Endothelial cell (in vitro differentiated cells): ENCODE measurements around the gene DOCK1. TPM values are rescaled to one million over a fixed set of nuclear protein-coding genes. Genes with fewer than 3 reads are reported as not detected.
A peak's percentile ranks its signal among the peaks of the same experiment; 100 is the strongest.
"Not testable (repeated sequence)": the region's sequence is repeated elsewhere in the genome, so short reads cannot be mapped to it uniquely, and the experiment has no call there.

Experiments
- DNase-seq: peaks from one replicate; pipeline ENCODE4 v3.0.0; 2021; ENCODE audit warnings: low spot score
- H3K27ac Mint-ChIP-seq: one replicate; pipeline ENCODE4 v1.8.0; 2021; ENCODE audit warnings: mixed read lengths, inconsistent platforms; ENCODE audit not compliant: unreplicated experiment
- H3K27me3 Mint-ChIP-seq: one replicate; pipeline ENCODE4 v1.8.0; 2021; ENCODE audit warnings: mild to moderate bottlenecking, moderate library complexity, mixed read lengths, inconsistent platforms; ENCODE audit not compliant: unreplicated experiment
- H3K36me3 Mint-ChIP-seq: one replicate; pipeline ENCODE4 v1.8.0; 2021; ENCODE audit warnings: mild to moderate bottlenecking, low read depth, mixed read lengths, inconsistent platforms; ENCODE audit not compliant: unreplicated experiment
- H3K4me1 Mint-ChIP-seq: one replicate; pipeline ENCODE4 v1.8.0; 2021; ENCODE audit warnings: mild to moderate bottlenecking, mixed read lengths, inconsistent platforms; ENCODE audit not compliant: unreplicated experiment
- H3K4me3 Mint-ChIP-seq: one replicate; pipeline ENCODE4 v1.8.0; 2021; ENCODE audit warnings: mild to moderate bottlenecking, mixed read lengths, inconsistent platforms; ENCODE audit not compliant: unreplicated experiment
- H3K9me3 Mint-ChIP-seq: one replicate; pipeline ENCODE4 v1.8.0; 2021; ENCODE audit warnings: mixed read lengths, inconsistent platforms; ENCODE audit not compliant: unreplicated experiment
- total RNA-seq: library from RNA; stranded (reverse); fragmentation: NEBNext Ultra II Directional; extraction: Animal tissue kit (Norgen Biotek cat#: 25700); gene quantifications from one replicate; pipeline ENCODE4 v1.2.1, GENCODE V29; 2021; ENCODE audit not compliant: unreplicated experiment
- TF ChIP-seq, protein P1 (sequence below): fragments of 200-600 bp; sonication (generic); IDR thresholded peaks from one replicate; pipeline ENCODE4 v1.5.0; 2021; ENCODE audit warnings: antibody characterized with exemption; ENCODE audit not compliant: unreplicated experiment

DOCK1 gene
- total RNA-seq, 1 donor from 2014 or later = 116 TPM

DNA sequence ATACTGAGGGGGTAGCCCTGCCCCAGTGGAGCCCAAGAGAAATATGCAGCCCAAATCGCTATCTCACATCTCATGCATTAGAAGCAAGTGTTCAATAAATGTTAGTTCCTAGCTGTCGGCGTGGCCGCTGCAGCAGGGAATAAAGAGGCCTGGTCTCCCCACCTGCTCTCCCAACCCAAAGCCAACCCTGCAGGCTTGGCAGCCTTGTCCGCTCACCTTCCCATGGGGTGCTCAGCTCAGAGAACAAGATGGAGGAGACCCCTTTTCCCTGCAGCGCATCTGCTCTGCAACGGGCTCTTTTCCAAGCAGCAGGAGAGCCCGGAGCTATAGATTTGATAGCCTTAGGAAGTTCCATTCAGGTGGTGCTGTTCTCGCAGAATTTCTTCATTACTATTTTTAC lies 12.0 kb upstream of the DOCK1 start:
- DNase-seq = no peak
- no peaks in the 10 kb centered on the region for H3K36me3 Mint-ChIP-seq
- no peak overlapping the region for H3K27ac Mint-ChIP-seq
- TF ChIP-seq, protein P1, sequence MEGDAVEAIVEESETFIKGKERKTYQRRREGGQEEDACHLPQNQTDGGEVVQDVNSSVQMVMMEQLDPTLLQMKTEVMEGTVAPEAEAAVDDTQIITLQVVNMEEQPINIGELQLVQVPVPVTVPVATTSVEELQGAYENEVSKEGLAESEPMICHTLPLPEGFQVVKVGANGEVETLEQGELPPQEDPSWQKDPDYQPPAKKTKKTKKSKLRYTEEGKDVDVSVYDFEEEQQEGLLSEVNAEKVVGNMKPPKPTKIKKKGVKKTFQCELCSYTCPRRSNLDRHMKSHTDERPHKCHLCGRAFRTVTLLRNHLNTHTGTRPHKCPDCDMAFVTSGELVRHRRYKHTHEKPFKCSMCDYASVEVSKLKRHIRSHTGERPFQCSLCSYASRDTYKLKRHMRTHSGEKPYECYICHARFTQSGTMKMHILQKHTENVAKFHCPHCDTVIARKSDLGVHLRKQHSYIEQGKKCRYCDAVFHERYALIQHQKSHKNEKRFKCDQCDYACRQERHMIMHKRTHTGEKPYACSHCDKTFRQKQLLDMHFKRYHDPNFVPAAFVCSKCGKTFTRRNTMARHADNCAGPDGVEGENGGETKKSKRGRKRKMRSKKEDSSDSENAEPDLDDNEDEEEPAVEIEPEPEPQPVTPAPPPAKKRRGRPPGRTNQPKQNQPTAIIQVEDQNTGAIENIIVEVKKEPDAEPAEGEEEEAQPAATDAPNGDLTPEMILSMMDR = no peak
- H3K27me3 Mint-ChIP-seq = peaks cover 6% of the 10 kb centered on the region
- H3K9me3 Mint-ChIP-seq = no peaks in the 10 kb centered on the region
- peaks cover 6% of the 10 kb centered on the region for H3K4me1 Mint-ChIP-seq
- H3K4me3 Mint-ChIP-seq = no peak overlapping the region

DNA sequence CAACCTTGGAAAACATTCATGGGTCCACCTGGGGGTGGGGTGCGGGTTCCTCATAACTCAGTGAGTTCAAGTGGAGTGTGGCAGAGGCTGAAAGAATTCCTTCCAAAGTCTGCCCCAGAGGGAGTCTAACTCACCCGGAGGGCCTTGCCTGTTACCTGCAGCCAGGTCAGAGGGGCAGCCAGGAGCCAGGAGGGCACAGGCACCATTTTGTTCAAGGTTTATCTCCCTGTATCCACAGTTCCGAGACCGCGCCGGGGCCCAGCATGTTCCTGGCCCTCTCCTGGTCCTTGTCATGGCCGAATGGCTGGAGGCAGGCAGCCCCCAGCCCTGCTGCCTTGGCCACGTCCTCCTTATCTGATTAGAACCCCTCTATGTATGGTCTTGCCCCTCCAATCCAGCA lies 11.4 kb upstream of the DOCK1 start:
- no peak for DNase-seq
- Mint-ChIP-seq H3K4me1 (peaks cover 6% of the 10 kb centered on the region), H3K4me3 (no peak overlapping the region), H3K36me3 (no peaks in the 10 kb centered on the region), H3K9me3 (no peaks in the 10 kb centered on the region), H3K27me3 (peaks cover 6% of the 10 kb centered on the region), H3K27ac (no peak overlapping the region)
- TF ChIP-seq, protein P1 = no peak

DNA sequence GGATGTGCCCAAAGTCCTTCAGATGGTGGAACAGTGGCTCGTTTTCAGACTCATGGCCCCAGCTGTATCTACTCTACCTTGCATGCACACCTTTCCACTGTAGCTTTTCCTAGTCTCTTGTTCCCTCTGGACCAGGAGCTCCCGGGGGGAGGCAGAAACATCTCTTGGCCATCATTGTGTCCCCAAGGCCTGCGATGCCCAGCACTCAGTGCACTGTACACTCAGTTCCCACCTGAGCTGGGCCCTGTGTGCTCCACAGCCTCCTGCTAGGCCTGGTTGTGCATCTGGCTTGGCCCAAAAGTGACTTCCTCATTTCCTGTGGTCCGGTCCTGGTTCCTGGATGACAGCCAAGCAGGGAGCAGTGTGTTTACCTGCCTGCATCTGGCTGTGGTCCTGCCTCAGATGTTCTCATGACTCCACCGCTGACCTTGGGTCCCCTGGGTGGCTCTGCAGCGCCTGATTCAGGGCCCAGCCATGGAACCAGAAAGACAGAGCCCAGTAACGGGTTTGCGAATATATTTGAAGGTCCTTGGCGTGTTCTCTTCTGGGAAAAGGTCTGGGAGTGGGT lies 9.9 kb upstream of the DOCK1 start:
- Mint-ChIP-seq H3K4me1 (peaks cover 6% of the 10 kb centered on the region), H3K36me3 (peaks cover 13% of the 10 kb centered on the region), H3K4me3 (no peak overlapping the region), H3K27ac (no peak overlapping the region), H3K27me3 (peaks cover 9% of the 10 kb centered on the region), H3K9me3 (no peaks in the 10 kb centered on the region)
- TF ChIP-seq, protein P1 = no peak
- no peak for DNase-seq

DNA sequence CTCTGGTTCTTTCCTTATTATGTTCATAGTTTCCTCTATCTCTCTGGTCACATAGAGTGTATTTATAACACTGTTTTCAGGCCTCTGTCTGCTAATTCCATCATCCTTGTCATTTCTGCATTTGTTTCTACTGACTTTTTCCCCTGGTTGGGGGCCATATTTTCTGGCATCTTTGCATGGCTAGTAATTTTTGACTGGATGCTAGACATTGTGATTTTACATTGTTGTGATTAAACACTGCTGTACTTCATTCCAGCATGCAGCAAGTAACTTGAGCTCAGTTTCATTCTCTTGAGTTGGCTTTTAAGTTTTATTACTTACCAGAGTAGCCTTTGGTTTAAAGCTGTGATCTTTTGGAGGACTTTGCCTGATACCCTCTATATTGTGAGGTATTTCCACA lies 6.8 kb upstream of the DOCK1 start:
- Mint-ChIP-seq H3K27ac (no peak overlapping the region), H3K9me3 (no peaks in the 10 kb centered on the region), H3K4me1 (peaks cover 2% of the 10 kb centered on the region), H3K27me3 (peaks cover 6% of the 10 kb centered on the region), H3K4me3 (no peak overlapping the region), H3K36me3 (peaks cover 27% of the 10 kb centered on the region)
- no peak for DNase-seq
- TF ChIP-seq, protein P1 = no peak

DNA sequence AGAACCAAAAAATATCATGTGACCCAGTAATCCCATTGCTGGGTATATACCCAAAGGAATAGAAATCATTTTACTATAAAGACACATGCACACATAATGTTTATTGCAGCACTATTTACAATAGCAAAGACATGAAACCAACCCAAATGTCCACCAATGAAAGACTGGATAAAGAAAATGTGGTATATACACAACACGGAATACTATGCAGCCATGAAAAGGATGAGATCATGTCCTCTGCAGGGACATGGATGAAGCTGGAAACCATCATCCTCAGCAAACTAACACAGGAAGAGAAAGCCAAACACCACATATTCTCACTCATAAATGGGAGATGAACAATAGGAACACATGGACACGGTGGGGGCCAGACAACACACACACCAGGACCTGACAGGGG lies 5.7 kb upstream of the DOCK1 start:
- DNase-seq, H3K27me3 Mint-ChIP-seq, H3K4me3 Mint-ChIP-seq, H3K27ac Mint-ChIP-seq, H3K9me3 Mint-ChIP-seq, H3K4me1 Mint-ChIP-seq: not testable (repeated sequence)
- peaks cover 31% of the 10 kb centered on the region for H3K36me3 Mint-ChIP-seq

DNA sequence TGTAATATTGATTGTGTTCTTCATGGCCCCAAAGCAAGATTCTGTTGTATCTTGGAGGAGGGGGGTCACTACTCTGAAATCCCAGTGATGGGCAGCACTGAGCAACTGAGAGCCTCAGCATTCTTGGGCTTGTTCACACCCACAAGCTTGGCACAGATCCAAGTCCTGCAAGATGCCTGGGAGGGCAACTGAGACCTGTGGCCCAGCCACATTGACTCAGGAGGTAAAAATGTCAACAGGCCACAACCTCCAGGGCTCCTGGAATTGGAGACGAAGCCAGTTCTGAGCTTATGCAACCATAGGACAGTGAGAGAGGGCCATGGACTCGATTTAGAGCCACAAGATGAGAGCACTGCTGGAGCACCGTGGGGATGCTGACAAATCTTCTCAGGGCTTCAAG lies 3.1 kb upstream of the DOCK1 start:
- Mint-ChIP-seq H3K27ac (peak overlapping the region; percentile 36), H3K36me3 (peaks cover 38% of the 10 kb centered on the region), H3K9me3 (no peaks in the 10 kb centered on the region)

More for the DNA sequence above, 3.1 kb upstream of the DOCK1 start:
- DNase-seq = no peak
- H3K4me3 Mint-ChIP-seq = peak overlapping the region; percentile 17
- peaks cover 19% of the 10 kb centered on the region for H3K4me1 Mint-ChIP-seq
- H3K27me3 Mint-ChIP-seq = peaks cover 12% of the 10 kb centered on the region
- TF ChIP-seq, protein P1 = no peak
